ENCODE results near the gene LY6G6C.

Gene LY6G6C

DNA sequence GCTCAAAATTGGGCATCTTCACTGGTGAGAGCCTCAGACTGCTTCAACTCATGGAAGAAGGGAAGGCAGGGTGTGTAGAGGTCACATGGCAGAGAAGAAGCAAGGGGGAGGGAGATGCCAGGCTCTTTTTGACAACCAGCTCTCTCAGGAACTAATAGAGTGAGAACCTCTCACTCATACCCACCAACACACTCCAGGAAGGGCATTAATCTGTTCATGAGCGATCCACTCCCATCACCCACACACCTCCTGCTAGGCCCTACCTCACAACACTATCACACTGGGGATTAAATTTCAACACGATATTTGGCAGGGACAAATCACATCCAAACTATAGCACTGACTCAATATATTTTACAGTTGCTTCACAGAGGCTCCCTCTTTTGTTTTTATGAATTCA lies 20.3 kb upstream of the LY6G6C start:
- no peak for DNase-seq (ENCODE audit: low read depth in 1 of 2, low spot score in 1 of 2)

DNA sequence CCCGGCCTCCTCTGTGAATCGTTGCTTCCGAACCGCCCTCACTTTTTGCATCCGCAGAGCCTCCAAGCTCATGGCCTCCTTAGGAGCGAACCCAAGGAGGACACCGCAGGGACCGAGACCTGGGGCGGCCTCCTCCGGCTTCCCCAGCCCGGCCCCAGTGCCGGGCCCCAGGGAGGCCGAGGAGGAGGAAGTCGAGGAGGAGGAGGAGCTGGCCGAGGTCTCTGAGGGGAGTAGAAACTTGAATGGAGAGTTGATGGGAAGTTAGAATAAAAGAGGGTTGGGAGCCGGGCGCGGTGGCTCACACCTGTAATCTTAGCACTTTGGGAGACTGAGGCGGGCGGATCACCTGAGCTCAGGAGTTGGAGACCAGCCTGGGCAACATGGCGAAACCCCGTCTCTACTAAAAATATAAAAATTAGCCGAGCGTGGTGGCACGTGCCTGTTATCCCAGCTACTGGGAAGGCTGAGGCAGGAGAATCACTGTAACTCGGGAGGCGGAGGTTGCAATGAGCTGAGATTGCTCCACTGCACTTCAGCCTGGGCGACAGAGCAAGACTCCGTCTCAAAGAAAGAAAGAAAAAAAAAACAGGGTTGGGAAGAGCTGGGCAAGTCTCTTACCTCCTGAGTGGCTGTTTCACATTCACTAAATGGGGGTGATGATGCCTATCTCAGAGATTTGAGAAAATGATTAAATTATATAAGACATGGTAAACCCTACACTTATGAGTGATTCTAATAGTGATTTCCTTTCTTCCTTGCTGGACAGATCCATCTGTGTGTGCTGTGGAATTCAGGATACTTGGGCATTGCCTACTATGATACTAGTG lies 19.1 kb upstream of the LY6G6C start:
- DNase-seq (ENCODE audit: low read depth in 1 of 2, low spot score in 1 of 2), result no peak

GRCh38 chr6:31739639-31740396 lies 18.3 kb upstream of the LY6G6C start, which contains the start of gene MSH5:
MSH5 (plus strand) TSS chr6:31740005; CDS start chr6:31740467, 462 bp downstream.
- DNase-seq (ENCODE audit: low read depth in 1 of 2, low spot score in 1 of 2), result peak; percentile 88 to 90

DNA sequence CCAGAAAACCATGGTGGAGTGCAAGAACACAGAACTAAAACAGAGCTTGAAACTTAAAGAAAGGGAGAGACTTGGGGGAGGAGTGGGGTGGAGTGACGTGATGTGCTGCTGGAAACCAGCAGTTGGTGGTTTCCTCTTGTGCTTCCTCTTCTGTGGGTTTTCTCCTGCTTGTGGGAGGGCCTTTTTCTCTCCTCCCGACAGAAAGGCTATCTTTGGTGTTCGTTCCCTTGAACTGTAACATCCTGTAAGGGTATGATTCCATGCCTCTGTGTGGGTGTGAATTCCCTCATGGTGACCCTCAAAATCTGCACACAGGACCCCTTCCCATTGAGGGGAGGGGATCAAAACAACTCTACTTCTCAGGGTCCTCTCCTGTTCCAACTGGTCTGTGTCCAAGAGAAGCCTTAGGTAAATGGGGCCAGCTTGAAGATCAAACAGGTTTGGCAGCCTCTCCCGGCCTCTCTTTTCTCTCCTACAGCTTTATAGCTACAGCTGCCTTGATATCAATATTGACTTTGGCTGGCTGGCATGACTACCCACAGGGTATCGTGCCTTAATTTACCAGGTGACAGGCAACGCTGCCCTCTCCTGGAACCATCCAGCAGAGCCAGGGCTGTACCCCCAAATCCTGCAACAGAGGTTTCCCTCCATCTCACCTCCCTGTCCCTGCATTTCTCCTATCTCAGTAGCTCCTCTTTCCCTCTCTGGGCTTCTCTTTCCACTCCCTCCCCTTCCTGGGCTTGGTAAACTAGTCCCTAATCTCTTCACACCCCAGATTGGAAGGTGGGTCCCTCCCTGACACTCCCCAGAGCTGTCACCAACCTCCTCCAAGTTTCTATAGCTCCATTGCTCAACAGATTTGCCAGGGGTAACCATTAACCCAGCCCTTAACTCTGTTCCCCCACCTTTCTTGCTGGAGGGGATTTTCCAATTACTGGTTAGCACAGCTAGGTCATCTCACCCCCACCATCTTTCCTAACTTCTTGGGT lies 16.7 kb upstream of the LY6G6C start:
- peak; percentile 24 to 35 for DNase-seq (ENCODE audit: low read depth in 1 of 2, low spot score in 1 of 2)

DNA sequence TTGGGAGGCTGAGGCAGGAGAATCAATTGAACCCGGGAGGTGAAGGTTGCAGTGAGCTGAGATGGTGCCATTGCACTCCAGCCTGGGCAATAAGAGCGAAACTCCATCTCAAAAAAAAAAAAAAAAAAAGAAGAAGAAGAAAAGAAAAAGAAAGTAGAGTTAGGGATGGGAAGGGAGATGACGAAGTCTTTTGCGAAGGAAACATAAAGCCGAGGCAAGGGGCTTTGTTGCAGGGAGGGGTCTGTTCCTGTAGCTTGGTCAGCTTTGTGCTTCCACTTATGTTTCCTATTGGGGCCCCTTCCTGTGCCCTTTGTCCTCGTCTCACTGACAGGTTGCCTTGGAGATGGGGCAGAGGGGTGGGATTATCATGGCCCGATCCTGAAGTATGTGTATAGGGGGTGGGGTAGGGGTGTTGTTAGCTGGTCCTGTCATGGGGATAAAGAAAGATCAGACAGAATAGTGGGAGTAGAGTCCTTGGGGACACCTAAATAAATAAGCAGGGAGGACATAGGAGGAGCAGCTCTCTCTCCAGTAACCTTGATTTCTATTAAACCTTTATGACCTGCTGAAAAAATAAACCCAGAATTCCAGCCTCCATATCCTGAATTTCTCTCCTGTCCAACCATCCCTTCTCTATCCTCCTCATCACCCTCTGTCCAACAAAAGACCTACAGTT lies 15.9 kb upstream of the LY6G6C start:
- DNase-seq (ENCODE audit: low read depth in 1 of 2, low spot score in 1 of 2), result no peak

DNA sequence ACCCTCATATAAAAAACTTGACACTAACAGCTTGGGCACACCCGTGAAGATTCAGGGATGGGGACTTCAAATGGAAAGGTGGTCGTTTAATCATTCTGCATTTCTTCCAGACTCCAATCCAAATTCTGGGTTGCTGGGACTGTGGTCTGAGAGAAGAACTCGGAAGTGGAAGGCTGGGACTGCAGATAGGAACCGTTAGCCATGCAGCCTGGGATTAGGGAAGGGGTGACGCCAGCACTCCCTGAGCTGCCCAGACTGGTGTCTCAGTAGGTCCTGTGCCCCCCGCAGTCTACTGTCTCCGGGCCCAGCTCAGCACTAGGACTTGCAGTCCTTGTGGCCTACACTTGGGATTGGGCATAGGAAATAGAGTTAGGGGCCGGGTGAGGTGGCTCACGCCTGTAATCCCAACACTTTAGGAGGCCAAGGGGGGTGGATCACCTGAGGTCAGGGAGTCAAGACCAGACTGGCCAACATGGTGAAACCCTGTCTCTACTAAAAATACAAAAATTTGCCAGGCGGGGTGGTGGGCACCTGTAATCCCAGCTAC lies 15.3 kb upstream of the LY6G6C start:
- no peak for DNase-seq (ENCODE audit: low read depth in 1 of 2, low spot score in 1 of 2)

DNA sequence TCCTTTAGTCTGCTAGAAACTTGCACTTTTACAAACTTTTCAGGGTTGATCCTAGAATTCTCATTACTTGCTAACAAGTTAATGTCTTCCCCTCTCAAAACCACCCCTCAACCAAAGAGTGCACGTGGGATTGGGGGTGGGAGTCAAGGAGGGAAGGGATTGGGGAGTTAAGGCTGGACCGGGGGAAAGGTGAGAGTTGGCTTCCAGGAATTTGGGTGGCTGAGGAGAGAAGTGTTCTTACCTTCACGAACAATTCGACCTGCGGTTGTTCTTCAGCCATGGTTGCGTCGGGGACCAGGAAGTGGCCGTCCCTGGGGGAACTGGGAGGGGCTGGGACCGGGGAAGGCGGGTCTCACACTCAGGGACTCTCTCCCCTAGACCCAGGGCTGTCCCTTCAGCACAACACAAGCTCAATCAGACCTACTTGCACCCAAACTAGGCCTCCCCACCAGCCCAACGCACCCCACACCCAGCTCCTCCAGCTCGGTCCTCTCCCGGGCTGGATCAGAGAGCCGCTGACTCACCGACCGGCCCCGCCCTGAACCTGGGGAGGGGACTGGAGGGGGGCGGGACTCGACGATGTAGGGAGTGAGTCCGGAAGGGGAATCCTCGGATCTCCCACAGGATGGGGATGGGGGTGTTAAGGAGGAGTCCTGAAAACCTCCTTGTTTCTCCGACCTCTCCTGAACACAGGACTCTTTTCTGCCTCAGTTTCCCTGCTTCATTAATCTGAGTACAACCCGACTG lies 14.6 kb upstream of the LY6G6C start, which contains the start of gene CLIC1:
TSS of gene CLIC1 (minus strand) at position 510 of the 747 bp plus-strand sequence. CDS start at position 280, 230 bp downstream.
- peak; percentile 47 to 71 for DNase-seq (ENCODE audit: low read depth in 1 of 2, low spot score in 1 of 2)

- peak; percentile 16 to 24 for DNase-seq (ENCODE audit: low read depth in 1 of 2, low spot score in 1 of 2)
Measured at GRCh38 chr6:31734821-31735406, 13.4 kb upstream of the LY6G6C start.

- DNase-seq (ENCODE audit: low read depth in 1 of 2, low spot score in 1 of 2), result no peak
Measured at GRCh38 chr6:31734247-31734820, 12.8 kb upstream of the LY6G6C start.

GRCh38 chr6:31733734-31734133 lies 12.2 kb upstream of the LY6G6C start:
- no peak for DNase-seq (ENCODE audit: low read depth in 1 of 2, low spot score in 1 of 2)

DNA sequence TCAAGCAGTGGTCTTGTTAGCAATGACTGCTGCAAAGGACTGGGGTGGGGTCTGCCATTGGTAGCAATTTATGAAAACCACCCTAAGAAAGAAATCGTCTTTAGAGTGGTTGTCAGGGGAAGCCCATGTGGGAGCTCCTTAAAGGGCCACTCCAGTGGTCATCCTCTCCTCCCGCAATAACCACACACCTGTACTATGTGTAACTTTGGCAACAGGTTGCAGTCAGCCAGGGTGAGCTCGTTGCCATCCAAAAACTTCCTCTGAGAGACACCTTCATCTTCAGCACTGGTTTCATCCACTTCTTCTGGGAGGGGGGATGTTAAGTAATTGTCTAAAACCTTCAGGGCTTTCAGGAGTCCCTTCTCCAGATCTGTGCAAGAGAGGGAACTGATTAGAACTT lies 10.5 kb upstream of the LY6G6C start:
- DNase-seq (ENCODE audit: low read depth in 1 of 2, low spot score in 1 of 2), result no peak

DNA sequence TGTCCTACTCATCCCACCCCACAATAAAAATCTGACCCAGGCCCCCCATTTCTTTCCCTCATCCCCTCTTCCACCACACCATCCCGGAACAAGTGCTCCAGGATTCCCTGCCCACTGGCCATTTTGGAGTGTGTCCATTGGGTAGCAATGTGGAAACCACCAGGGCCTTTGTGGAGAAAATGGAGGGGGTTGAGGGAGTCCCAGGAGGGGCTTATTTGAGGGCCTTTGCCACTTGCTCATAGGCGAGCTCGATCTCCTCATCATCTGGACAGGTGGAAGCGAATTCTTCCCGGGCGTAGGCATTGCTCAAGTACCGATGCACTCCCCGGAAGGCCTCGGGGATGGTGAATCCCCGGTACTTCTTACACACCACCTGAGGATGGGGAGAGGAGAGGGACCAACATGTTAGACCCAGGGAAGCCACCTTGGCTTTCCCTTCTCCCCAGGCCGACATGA lies 9.1 kb upstream of the LY6G6C start:
- DNase-seq (ENCODE audit: low read depth in 1 of 2, low spot score in 1 of 2), result no peak

- DNase-seq (ENCODE audit: low read depth in 1 of 2, low spot score in 1 of 2), result peak; percentile 38 to 54
Measured at GRCh38 chr6:31729979-31730630, 8.6 kb upstream of the LY6G6C start.

GRCh38 chr6:31729515-31729978 lies 8.0 kb upstream of the LY6G6C start:
- peak; percentile 59 to 61 for DNase-seq (ENCODE audit: low read depth in 1 of 2, low spot score in 1 of 2)

- no peak for DNase-seq (ENCODE audit: low read depth in 1 of 2, low spot score in 1 of 2)
Measured at GRCh38 chr6:31728767-31729514, 7.4 kb upstream of the LY6G6C start, which contains the start of gene DDAH2. DDAH2 (minus strand) TSS chr6:31729299; CDS start chr6:31729161, 138 bp downstream.

- DNase-seq (ENCODE audit: low read depth in 1 of 2, low spot score in 1 of 2), result no peak
Measured at GRCh38 chr6:31727717-31728671, 6.4 kb upstream of the LY6G6C start.

Data from stimulated activated CD4-positive, alpha-beta T cell treated with anti-CD3 and anti-CD28 coated beads, Interleukin-15, amount 100 ng/mL, for 1 hour (primary cell).